Measurements from ENCODE around the gene GABRB2. TPM values are rescaled to one million over a fixed set of nuclear protein-coding genes. Genes with fewer than 3 reads are reported as not detected.

GABRB2 gene
- total and polyA plus RNA-seq, 12 donors: under 0.01 to 0.42 (median 0.18) TPM; not detected in 2

DNA sequence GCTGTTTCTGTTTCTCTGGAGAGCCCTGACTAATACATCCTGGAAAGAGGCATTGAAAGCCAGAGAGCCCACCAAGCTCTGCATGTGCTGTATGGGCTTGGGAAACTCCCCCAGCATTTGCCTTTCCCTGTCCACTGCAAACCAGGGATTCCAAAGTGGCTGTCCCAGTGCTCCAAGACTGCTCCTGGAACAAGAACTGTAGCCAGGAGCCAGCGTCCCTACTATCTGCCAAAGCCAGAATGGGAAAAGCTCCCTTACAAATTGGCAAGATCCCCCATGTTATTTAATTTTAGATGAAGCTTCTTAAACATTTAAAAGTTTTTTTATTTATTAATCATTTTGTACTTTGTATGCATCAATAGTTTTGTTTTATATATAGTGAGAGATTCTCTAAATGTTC is 263.2 kb downstream of the GABRB2 start:
- DNase-seq: no peak

DNA sequence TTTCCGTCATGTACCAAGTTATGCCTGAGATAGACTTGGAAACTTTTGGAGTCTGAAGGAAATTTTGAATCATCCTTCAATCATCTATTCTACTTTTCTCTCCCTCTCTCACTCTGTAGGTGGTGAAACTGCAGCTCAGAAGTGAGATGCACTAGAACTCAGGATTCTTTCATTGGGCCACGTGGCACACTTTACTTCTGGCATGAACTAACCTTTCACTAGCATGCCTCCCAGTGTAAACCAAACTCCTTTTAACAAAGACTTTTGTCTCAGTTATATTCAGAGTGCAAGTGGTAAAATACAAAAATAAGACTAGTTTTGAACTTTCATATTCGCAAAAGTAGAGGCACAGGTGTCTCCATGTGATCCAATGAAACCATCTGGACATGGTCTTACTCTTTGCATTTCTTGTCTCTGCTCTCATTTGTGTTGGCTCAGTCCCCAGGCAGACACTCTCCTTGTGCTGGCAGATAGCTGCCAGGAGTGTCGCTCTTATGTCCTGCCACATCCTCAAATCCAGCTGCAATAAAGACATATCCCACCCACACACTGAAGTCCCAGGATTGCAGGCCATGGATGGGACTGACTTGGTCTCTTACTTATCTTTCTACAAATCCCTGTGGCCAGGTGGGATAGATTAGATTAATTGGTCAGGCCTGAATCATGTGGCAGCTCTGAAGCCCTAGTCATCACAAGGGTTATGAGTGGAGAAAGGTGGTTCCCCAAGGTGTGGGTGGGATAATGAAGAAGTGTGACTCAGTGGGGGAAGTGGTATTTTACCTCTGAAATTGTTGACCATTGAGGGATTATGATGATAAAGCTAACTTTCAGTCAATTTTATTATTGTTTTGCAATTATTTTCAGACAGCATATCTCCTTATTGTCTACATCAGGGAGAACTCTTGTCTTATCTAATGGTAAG is 267.5 kb downstream of the GABRB2 start:
- WGBS, 2 donors: 75 to 76% methylated on average over 4 of the region's 4 CpGs
- TF ChIP-seq, protein P1, sequence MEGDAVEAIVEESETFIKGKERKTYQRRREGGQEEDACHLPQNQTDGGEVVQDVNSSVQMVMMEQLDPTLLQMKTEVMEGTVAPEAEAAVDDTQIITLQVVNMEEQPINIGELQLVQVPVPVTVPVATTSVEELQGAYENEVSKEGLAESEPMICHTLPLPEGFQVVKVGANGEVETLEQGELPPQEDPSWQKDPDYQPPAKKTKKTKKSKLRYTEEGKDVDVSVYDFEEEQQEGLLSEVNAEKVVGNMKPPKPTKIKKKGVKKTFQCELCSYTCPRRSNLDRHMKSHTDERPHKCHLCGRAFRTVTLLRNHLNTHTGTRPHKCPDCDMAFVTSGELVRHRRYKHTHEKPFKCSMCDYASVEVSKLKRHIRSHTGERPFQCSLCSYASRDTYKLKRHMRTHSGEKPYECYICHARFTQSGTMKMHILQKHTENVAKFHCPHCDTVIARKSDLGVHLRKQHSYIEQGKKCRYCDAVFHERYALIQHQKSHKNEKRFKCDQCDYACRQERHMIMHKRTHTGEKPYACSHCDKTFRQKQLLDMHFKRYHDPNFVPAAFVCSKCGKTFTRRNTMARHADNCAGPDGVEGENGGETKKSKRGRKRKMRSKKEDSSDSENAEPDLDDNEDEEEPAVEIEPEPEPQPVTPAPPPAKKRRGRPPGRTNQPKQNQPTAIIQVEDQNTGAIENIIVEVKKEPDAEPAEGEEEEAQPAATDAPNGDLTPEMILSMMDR (IDR thresholded peaks at IDR 0.05): no peak
- H3K27ac ChIP-seq: no peak overlapping the region
- no peaks in the 10 kb centered on the region for H3K4me1 ChIP-seq
- no peak overlapping the region for H3K4me3 ChIP-seq
- no peaks in the 10 kb centered on the region for H3K9me3 ChIP-seq
- no peaks in the 10 kb centered on the region for H3K27me3 ChIP-seq
- intact Hi-C loops (cut with DNase I): no loop called here
- no peaks in the 10 kb centered on the region for H3K36me3 ChIP-seq
- DNase-seq (no peak), ATAC-seq (no peak)

More for the DNA sequence above, 263.2 kb downstream of the GABRB2 start:
- Histone ChIP-seq H3K4me3 (no peak overlapping the region), H3K9me3 (no peaks in the 10 kb centered on the region), H3K4me1 (no peaks in the 10 kb centered on the region), H3K27ac (no peak overlapping the region), H3K36me3 (no peaks in the 10 kb centered on the region), H3K27me3 (no peaks in the 10 kb centered on the region)
- TF ChIP-seq, protein P1 (IDR thresholded peaks at IDR 0.05): no peak
- ATAC-seq: no peak
- intact Hi-C loops (cut with DNase I): no loop called here
- WGBS, 2 donors: 45 to 67% methylated on average over 1 of the region's 1 CpG

DNA sequence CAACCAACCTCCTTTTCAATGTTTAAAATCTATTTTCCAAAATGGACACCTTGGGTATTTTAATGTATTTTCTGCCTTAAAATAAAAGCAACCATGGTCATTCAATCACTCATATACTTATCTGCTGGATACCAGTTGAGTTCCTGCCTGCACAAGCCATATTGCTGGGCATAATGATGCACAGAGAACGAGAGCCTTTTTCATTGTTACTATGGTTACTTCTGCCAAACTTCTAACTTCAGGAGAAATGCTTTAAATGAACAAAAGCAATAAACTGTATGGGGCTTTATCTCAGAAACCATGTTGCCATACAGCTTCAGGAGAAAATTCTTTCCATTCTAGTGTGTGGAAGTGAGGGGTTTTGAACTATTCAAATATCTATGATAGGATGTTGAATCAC is 269.5 kb downstream of the GABRB2 start:
- intact Hi-C loops (cut with DNase I): no loop called here
- no peak for ATAC-seq

DNA sequence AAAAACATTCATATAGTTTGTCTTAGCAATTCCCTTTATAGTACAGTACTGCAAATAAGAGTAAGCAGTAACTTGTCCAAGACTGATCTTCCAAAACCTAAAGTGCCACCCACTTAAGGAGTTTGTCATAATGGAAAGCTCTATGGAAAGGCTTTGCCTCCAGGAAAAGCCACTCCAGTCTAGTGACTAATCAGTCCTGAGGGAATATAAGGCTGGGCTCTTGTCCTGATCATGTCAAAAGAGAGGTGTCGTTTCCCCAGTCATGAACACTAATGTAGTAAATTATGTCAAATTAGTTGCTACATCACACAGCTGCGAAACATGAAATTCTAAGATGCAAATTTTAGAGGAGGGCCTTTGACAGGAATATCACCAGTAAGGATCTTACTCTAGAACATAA is 271.6 kb downstream of the GABRB2 start:
- intact Hi-C loops (cut with DNase I): no loop called here
- no peak for ATAC-seq
- Histone ChIP-seq H3K27me3 (no peaks in the 10 kb centered on the region), H3K4me3 (no peak overlapping the region), H3K36me3 (no peaks in the 10 kb centered on the region), H3K9me3 (no peaks in the 10 kb centered on the region), H3K4me1 (no peaks in the 10 kb centered on the region), H3K27ac (no peak overlapping the region)
- TF ChIP-seq, protein P1 (IDR thresholded peaks at IDR 0.05): no peak
- 48 to 77% methylated on average over 2 of the region's 2 CpGs for WGBS, 2 donors
- no peak for DNase-seq

More for the DNA sequence above, 269.5 kb downstream of the GABRB2 start:
- Histone ChIP-seq H3K4me3 (no peak overlapping the region), H3K27me3 (no peaks in the 10 kb centered on the region), H3K4me1 (no peaks in the 10 kb centered on the region), H3K9me3 (no peaks in the 10 kb centered on the region), H3K27ac (no peak overlapping the region), H3K36me3 (no peaks in the 10 kb centered on the region)
- DNase-seq: no peak
- TF ChIP-seq, protein P1 (IDR thresholded peaks at IDR 0.05): no peak
- 74 to 85% methylated on average over 1 of the region's 1 CpG for WGBS, 2 donors

Data from heart right ventricle (tissue), 16 donors.